PC-3 (cell line): Measurements from ENCODE around the gene MAP3K5. TPM values are rescaled to one million over a fixed set of nuclear protein-coding genes. Genes with fewer than 3 reads are reported as not detected.
A peak's percentile ranks its signal among the peaks of the same experiment; 100 is the strongest.

Experiments used
- ATAC-seq: fragments of 200-7000 bp; cut with Tn5 transposase; 2 replicates; pipeline ENCODE4 v1.9.1; 2020; ENCODE audit warnings: mild to moderate bottlenecking, moderate library complexity
- BruUV-seq: library from RNA; stranded (reverse); fragments of 400-500 nt; replicated peaks from 2 replicates; lab custom pipeline; 2021; lab: Mats Ljungman, UMichigan
- CTCF ChIA-PET: fragments of 300-600 bp; sonication (Branson Sonifier 250); formaldehyde crosslinking; loops from one replicate; lab custom pipeline; 2022; ENCODE audit warnings: antibody characterized with exemption; lab: Charles Lee
- POLR2A ChIA-PET: fragments of 300-600 bp; sonication (Branson Sonifier 250); formaldehyde crosslinking; loops from one replicate; lab custom pipeline; 2022; ENCODE audit warnings: antibody characterized with exemption; ENCODE audit not compliant: unreplicated experiment; lab: Charles Lee
- DNase-seq: peaks from one replicate; pipeline ENCODE4 v3.0.0-alpha.2; 2015
- H2AFZ ChIP-seq: fragments of 300-600 bp; sonication (generic); 2 replicates; pipeline ENCODE4 v1.6.0; 2016; ENCODE audit warnings: antibody characterized with exemption, low read length
- H3F3A ChIP-seq: fragments of 300-600 bp; sonication (generic); one replicate; pipeline ENCODE4 v1.6.0; 2017; ENCODE audit warnings: antibody characterized with exemption, low read length, control low read depth, mild to moderate bottlenecking; ENCODE audit not compliant: unreplicated experiment
- H3K27ac ChIP-seq: fragments of 300-600 bp; sonication (generic); 2 replicates; pipeline ENCODE4 v1.5.1; 2016; ENCODE audit warnings: mild to moderate bottlenecking, low read length
- H3K27me3 ChIP-seq: fragments of 300-600 bp; sonication (generic); 2 replicates; pipeline ENCODE4 v1.6.1; 2016; ENCODE audit warnings: low read length, mixed read lengths
- H3K36me3 ChIP-seq: fragments of 300-600 bp; sonication (generic); 2 replicates; pipeline ENCODE4 v1.6.1; 2016; ENCODE audit warnings: low read depth, mixed run types, low read length, mixed read lengths
- H3K4me1 ChIP-seq: fragments of 300-600 bp; sonication (generic); 2 replicates; pipeline ENCODE4 v1.5.1; 2016; ENCODE audit warnings: low read length; ENCODE audit not compliant: insufficient read depth
- H3K4me2 ChIP-seq: fragments of 300-600 bp; sonication (generic); 2 replicates; pipeline ENCODE4 v1.6.0; 2016; ENCODE audit warnings: low read length
- H3K4me3 ChIP-seq: fragments of 300-600 bp; sonication (generic); 2 replicates; pipeline ENCODE4 v1.5.1; 2016; ENCODE audit warnings: mild to moderate bottlenecking, low read length, mixed read lengths
- H3K79me2 ChIP-seq: fragments of 300-600 bp; sonication (generic); 2 replicates; pipeline ENCODE4 v1.6.1; 2017; ENCODE audit warnings: low read length, mixed read lengths
- H3K9ac ChIP-seq: fragments of 300-600 bp; sonication (generic); 2 replicates; pipeline ENCODE4 v1.6.0; 2016; ENCODE audit warnings: mild to moderate bottlenecking, low read length
- H3K9me2 ChIP-seq: fragments of 300-600 bp; sonication (generic); replicated peaks from 2 replicates; pipeline ENCODE4 v1.6.1; 2016; ENCODE audit warnings: mixed run types, low read length, mixed read lengths
- H3K9me3 ChIP-seq: fragments of 300-600 bp; sonication (generic); 2 replicates; pipeline ENCODE4 v1.6.1; 2016; ENCODE audit warnings: low read length, mixed read lengths
- H4K20me1 ChIP-seq: fragments of 300-600 bp; sonication (generic); 2 replicates; pipeline ENCODE4 v1.6.1; 2016; ENCODE audit warnings: low read length, mixed read lengths
- CTCF ChIP-seq: fragments of 300-600 bp; sonication (generic); conservative IDR thresholded peaks from 2 replicates; pipeline ENCODE4 v1.5.1; 2017; ENCODE audit warnings: antibody characterized with exemption, low read depth, mild to moderate bottlenecking, low read length
- EZH2 ChIP-seq: fragments of 300-600 bp; sonication (generic); IDR thresholded peaks from one replicate; pipeline ENCODE4 v1.6.1; 2017; ENCODE audit warnings: antibody characterized with exemption, mild to moderate bottlenecking, low read length; ENCODE audit not compliant: unreplicated experiment
- EZH2phosphoT487 ChIP-seq: fragments of 300-600 bp; sonication (generic); IDR thresholded peaks from 2 replicates; pipeline ENCODE4 v1.6.1; 2018; ENCODE audit warnings: mild to moderate bottlenecking, antibody characterized with exemption, low read length, borderline replicate concordance
- intact Hi-C: fragments of 100-400 bp; cut with micrococcal nuclease; formaldehyde crosslinking; loops from 2 replicates; pipeline ENCODE4 v1.9.0; 2023
- total RNA-seq: library from RNA; depleted of rRNA; stranded (reverse); fragments of >200 nt; gene quantifications from 2 replicates; pipeline ENCODE4 v1.2.3, GENCODE V29; 2014

Gene MAP3K5
- total RNA-seq, 1 experiment from 2014 or later, result 4.3 TPM

- no peaks in the 10 kb centered on the region for H4K20me1 ChIP-seq
- no peak overlapping the region for H2AFZ ChIP-seq
- H3K4me2 ChIP-seq, result no peak overlapping the region
- no peak overlapping the region for H3K9ac ChIP-seq
- H3K4me3 ChIP-seq, result no peak overlapping the region
- H3K4me1 ChIP-seq, result peaks cover 40% of the 10 kb centered on the region
- ATAC-seq, result no peak
- H3K36me3 ChIP-seq, result no peaks in the 10 kb centered on the region
- TF ChIP-seq EZH2phosphoT487, result no peak
- TF ChIP-seq CTCF, result no peak
- no peak for TF ChIP-seq EZH2
- H3K9me2 ChIP-seq, result no peaks in the 10 kb centered on the region
- no TSS peak for BruUV-seq
- no peaks in the 10 kb centered on the region for H3K79me2 ChIP-seq
- CTCF ChIA-PET, result no interaction called here
- no peaks in the 10 kb centered on the region for H3K9me3 ChIP-seq
- intact Hi-C loops, result no loop called here
- no peaks in the 10 kb centered on the region for H3F3A ChIP-seq
- POLR2A ChIA-PET, result no interaction called here
- DNase-seq, result no peak
- H3K27ac ChIP-seq, result no peak overlapping the region
- H3K27me3 ChIP-seq, result no peaks in the 10 kb centered on the region
Measured at GRCh38 chr6:136673571-136673970, 118.7 kb downstream of the MAP3K5 start.

GRCh38 chr6:136672144-136672543 is 120.1 kb downstream of the MAP3K5 start:
- Histone ChIP-seq H3F3A (no peaks in the 10 kb centered on the region), H3K4me1 (peaks cover 31% of the 10 kb centered on the region), H3K27me3 (no peaks in the 10 kb centered on the region), H3K9ac (no peak overlapping the region), H3K27ac (no peak overlapping the region), H3K9me3 (no peaks in the 10 kb centered on the region), H4K20me1 (no peaks in the 10 kb centered on the region), H2AFZ (no peak overlapping the region), H3K9me2 (no peaks in the 10 kb centered on the region), H3K79me2 (no peaks in the 10 kb centered on the region), H3K4me3 (no peak overlapping the region), H3K36me3 (no peaks in the 10 kb centered on the region), H3K4me2 (no peak overlapping the region)
- BruUV-seq, result no TSS peak
- DNase-seq (no peak), ATAC-seq (no peak)
- ChIA-PET POLR2A (no interaction called here), CTCF (no interaction called here)
- TF ChIP-seq CTCF (no peak), EZH2 (no peak)
- intact Hi-C loops, result no loop called here

- H3F3A ChIP-seq, result no peaks in the 10 kb centered on the region
- TF ChIP-seq EZH2phosphoT487 (no peak), CTCF (no peak), EZH2 (no peak)
- DNase-seq (peak; percentile 85), ATAC-seq (peak; percentile 88)
- 0 out of 2 replicates have a peak overlapping the region, but pooled peaks have one; percentile 7 for H3K9ac ChIP-seq
- H3K27me3 ChIP-seq, result no peaks in the 10 kb centered on the region
- peak overlapping the region; percentile 69 for H3K4me2 ChIP-seq
- no TSS peak for BruUV-seq
- peak overlapping the region; percentile 32; the same call in 1 of the 2 replicates for H3K4me3 ChIP-seq
- H3K27ac ChIP-seq, result peak overlapping the region; percentile 59
- no peaks in the 10 kb centered on the region for H3K36me3 ChIP-seq
- no peaks in the 10 kb centered on the region for H3K9me2 ChIP-seq
- H3K4me1 ChIP-seq, result peaks cover 30% of the 10 kb centered on the region
- no peaks in the 10 kb centered on the region for H4K20me1 ChIP-seq
- H2AFZ ChIP-seq, result no peak overlapping the region
- no peaks in the 10 kb centered on the region for H3K79me2 ChIP-seq
- H3K9me3 ChIP-seq, result no peaks in the 10 kb centered on the region
- intact Hi-C loops, result loop anchor here (5.0 to 10.0 kb wide), 2 partner anchors 46 to 123 kb away; partner anchors contain the start of gene MAP3K5
- ChIA-PET CTCF (interaction anchor here (1.0 to 1.7 kb wide), 2 partner anchors 25 to 123 kb away, joined by 3 to 8 read pairs; partner anchors contain the start of gene MAP3K5), POLR2A (no interaction called here)
Measured at GRCh38 chr6:136669299-136669699, 123.0 kb downstream of the MAP3K5 start.
